Caco-2 (cell line): ENCODE results near the gene SORBS2. TPM values are rescaled to one million over a fixed set of nuclear protein-coding genes. Genes with fewer than 3 reads are reported as not detected.

Experiments
- BruUV-seq: library from RNA; stranded (reverse); fragments of 400-500 nt; replicated peaks from 2 replicates; lab custom pipeline; 2021; lab: Mats Ljungman, UMichigan
- CTCF ChIA-PET: fragments of 300-600 bp; sonication (Branson Sonifier 250); formaldehyde crosslinking; loops from one replicate; lab custom pipeline; 2022; ENCODE audit warnings: antibody characterized with exemption; lab: Charles Lee
- POLR2A ChIA-PET: fragments of 300-600 bp; sonication (Branson Sonifier 250); formaldehyde crosslinking; loops from one replicate; lab custom pipeline; 2022; ENCODE audit warnings: antibody characterized with exemption; lab: Charles Lee
- DNase-seq, 2 experiments: peaks; one replicate each; pipeline versions ENCODE4 v3.0.0 to v3.0.0-alpha.2; 2020 to 2022
- H3K27me3 ChIP-seq: replicated peaks from 2 replicates; pipeline ENCODE4 v1.6.0; 2011; ENCODE audit warnings: low read length; ENCODE audit not compliant: control insufficient read depth, insufficient read depth
- H3K36me3 ChIP-seq: 2 replicates; pipeline ENCODE4 v1.5.1; 2011; ENCODE audit warnings: low read length; ENCODE audit not compliant: control insufficient read depth, insufficient read depth
- H3K4me1 ChIP-seq: fragments of 250-450 bp; sonication (Bioruptor Pico); 2 replicates; pipeline ENCODE4 v1.5.1; 2020; ENCODE audit warnings: mild to moderate bottlenecking
- H3K4me3 ChIP-seq: 2 replicates; pipeline ENCODE4 v1.5.1; 2011; ENCODE audit warnings: low read depth, mild to moderate bottlenecking, control low read depth, low read length
- H3K9me3 ChIP-seq: fragments of 250-450 bp; sonication (Bioruptor Pico); 2 replicates; pipeline ENCODE4 v1.5.1; 2020; ENCODE audit warnings: mild to moderate bottlenecking, moderate library complexity
- H3K27ac Mint-ChIP-seq: one replicate; pipeline ENCODE4 v1.8.0; 2022; ENCODE audit warnings: mixed read lengths; ENCODE audit not compliant: unreplicated experiment
- H3K27me3 Mint-ChIP-seq: one replicate; pipeline ENCODE4 v1.8.0; 2022; ENCODE audit warnings: mixed read lengths; ENCODE audit not compliant: insufficient read depth, unreplicated experiment
- H3K36me3 Mint-ChIP-seq: one replicate; pipeline ENCODE4 v1.8.0; 2022; ENCODE audit warnings: mild to moderate bottlenecking, mixed read lengths; ENCODE audit not compliant: insufficient read depth, unreplicated experiment
- H3K4me1 Mint-ChIP-seq: one replicate; pipeline ENCODE4 v1.8.0; 2022; ENCODE audit warnings: low read depth, mixed read lengths; ENCODE audit not compliant: unreplicated experiment
- H3K4me3 Mint-ChIP-seq: one replicate; pipeline ENCODE4 v1.8.0; 2022; ENCODE audit warnings: mild to moderate bottlenecking, moderate library complexity, mixed read lengths; ENCODE audit not compliant: unreplicated experiment
- H3K9me3 Mint-ChIP-seq: one replicate; pipeline ENCODE4 v1.8.0; 2022; ENCODE audit warnings: mixed read lengths; ENCODE audit not compliant: unreplicated experiment
- CTCF ChIP-seq, 2 experiments: fragments of 200-600 bp in 1 of 2; IDR thresholded peaks; 1 replicate in 1 of 2; 2 replicates in 1 of 2; pipeline versions ENCODE4 v1.5.1 to v1.8.0; 2011 to 2022; ENCODE audit warnings: antibody characterized with exemption in 1 of 2, control low read depth in 1 of 2, inconsistent platforms in 1 of 2, low read depth in 1 of 2, low read length in 1 of 2, mild to moderate bottlenecking in 1 of 2, moderate library complexity in 1 of 2; ENCODE audit not compliant: insufficient read depth in 1 of 2, severe bottlenecking in 1 of 2, unreplicated experiment in 1 of 2
- intact Hi-C: fragments of 100-400 bp; cut with micrococcal nuclease; formaldehyde crosslinking; loops from one replicate; pipeline ENCODE4 v1.10.0; 2022; ENCODE audit not compliant: unreplicated experiment
- total RNA-seq: library from RNA; stranded (reverse); gene quantifications from 2 replicates; pipeline ENCODE4 v1.2.3, GENCODE V29; 2022

The SORBS2 gene
- total RNA-seq, 1 experiment from 2014 or later = 47.7 TPM

GRCh38 chr4:185775792-185776555 lies 36.0 kb downstream of the SORBS2 start:
- TF ChIP-seq CTCF (IDR thresholded peaks at IDR 0.05; ENCODE audit: insufficient read depth in 1 of 2, low read depth in 1 of 2, low read length in 1 of 2, severe bottlenecking in 1 of 2, unreplicated experiment in 1 of 2) = no peak
- Mint-ChIP-seq H3K4me1 (peaks cover 26% of the 10 kb centered on the region), H3K4me3 (no peak overlapping the region), H3K9me3 (no peaks in the 10 kb centered on the region), H3K27ac (no peak overlapping the region), H3K36me3 (peaks cover 24% of the 10 kb centered on the region), H3K27me3 (no peaks in the 10 kb centered on the region)
- intact Hi-C loops = no loop called here
- ChIA-PET POLR2A (no interaction called here), CTCF (no interaction called here)
- Histone ChIP-seq H3K4me3 (no peak overlapping the region), H3K9me3 (no peaks in the 10 kb centered on the region), H3K36me3 (no peaks in the 10 kb centered on the region), H3K4me1 (no peaks in the 10 kb centered on the region), H3K27me3 (no peaks in the 10 kb centered on the region)
- BruUV-seq = no TSS peak
- DNase-seq = no peak

- no peaks in the 10 kb centered on the region for H3K4me1 ChIP-seq
- Mint-ChIP-seq H3K9me3 (no peaks in the 10 kb centered on the region), H3K4me1 (peaks cover 26% of the 10 kb centered on the region), H3K4me3 (no peak overlapping the region), H3K27ac (no peak overlapping the region), H3K27me3 (no peaks in the 10 kb centered on the region), H3K36me3 (peaks cover 24% of the 10 kb centered on the region)
- H3K27me3 ChIP-seq = no peaks in the 10 kb centered on the region
- no peak for TF ChIP-seq CTCF (IDR thresholded peaks at IDR 0.05; ENCODE audit: insufficient read depth in 1 of 2, low read depth in 1 of 2, low read length in 1 of 2, severe bottlenecking in 1 of 2, unreplicated experiment in 1 of 2)
- BruUV-seq = no TSS peak
- no peaks in the 10 kb centered on the region for H3K36me3 ChIP-seq
- POLR2A ChIA-PET = no interaction called here
- DNase-seq = no peak
- intact Hi-C loops = no loop called here
- CTCF ChIA-PET = no interaction called here
- H3K4me3 ChIP-seq = no peak overlapping the region
- H3K9me3 ChIP-seq = no peaks in the 10 kb centered on the region
Observed at GRCh38 chr4:185774845-185775680, 36.9 kb downstream of the SORBS2 start.

GRCh38 chr4:185774131-185774653 lies 37.8 kb downstream of the SORBS2 start:
- H3K4me3 Mint-ChIP-seq = no peak overlapping the region
- no peak for DNase-seq
- ChIA-PET POLR2A (no interaction called here), CTCF (no interaction called here)
- no peaks in the 10 kb centered on the region for H3K9me3 Mint-ChIP-seq
- H3K36me3 Mint-ChIP-seq = peaks cover 24% of the 10 kb centered on the region
- no peaks in the 10 kb centered on the region for H3K27me3 ChIP-seq
- intact Hi-C loops = no loop called here
- no peaks in the 10 kb centered on the region for H3K4me1 ChIP-seq
- no peak for TF ChIP-seq CTCF (IDR thresholded peaks at IDR 0.05; ENCODE audit: insufficient read depth in 1 of 2, low read depth in 1 of 2, low read length in 1 of 2, severe bottlenecking in 1 of 2, unreplicated experiment in 1 of 2)
- H3K4me1 Mint-ChIP-seq = peaks cover 19% of the 10 kb centered on the region
- BruUV-seq = no TSS peak
- no peak overlapping the region for H3K27ac Mint-ChIP-seq
- no peaks in the 10 kb centered on the region for H3K36me3 ChIP-seq
- no peaks in the 10 kb centered on the region for H3K9me3 ChIP-seq
- H3K27me3 Mint-ChIP-seq = no peaks in the 10 kb centered on the region
- no peak overlapping the region for H3K4me3 ChIP-seq
